CD4-positive, alpha-beta T cell treated with Interleukin-10 for 1 hour (primary cell): ENCODE measurements around the gene MLH3.

Source experiments
- DNase-seq: peaks from one replicate; pipeline ENCODE4 v3.0.0-alpha.2; 2020

MLH3 gene

GRCh38 chr14:74981833-74982232, 69.4 kb downstream of the MLH3 start:
- no peak for DNase-seq

- no peak for DNase-seq
Measured at GRCh38 chr14:74981462-74981782, 69.8 kb downstream of the MLH3 start.

- DNase-seq: no peak
Measured at GRCh38 chr14:74980731-74981461, 70.4 kb downstream of the MLH3 start.

- DNase-seq: no peak
Measured at GRCh38 chr14:74980398-74980730, 70.9 kb downstream of the MLH3 start.

- DNase-seq: no peak
Measured at GRCh38 chr14:74979442-74980397, 71.5 kb downstream of the MLH3 start.

GRCh38 chr14:74979029-74979428, 72.2 kb downstream of the MLH3 start:
- DNase-seq: no peak

- no peak for DNase-seq
Measured at GRCh38 chr14:74978416-74978947, 72.8 kb downstream of the MLH3 start.

- no peak for DNase-seq
Measured at GRCh38 chr14:74977901-74978385, 73.3 kb downstream of the MLH3 start.

- no peak for DNase-seq
Measured at GRCh38 chr14:74977164-74977900, 73.9 kb downstream of the MLH3 start.

GRCh38 chr14:74976264-74977113, 74.8 kb downstream of the MLH3 start:
- DNase-seq: no peak

GRCh38 chr14:74975059-74975810, 76.0 kb downstream of the MLH3 start:
- no peak for DNase-seq

GRCh38 chr14:74974364-74975058, 76.8 kb downstream of the MLH3 start:
- no peak for DNase-seq

GRCh38 chr14:74973905-74974363, 77.3 kb downstream of the MLH3 start:
- no peak for DNase-seq

GRCh38 chr14:74973003-74973653, 78.1 kb downstream of the MLH3 start:
- no peak for DNase-seq

- no peak for DNase-seq
Measured at GRCh38 chr14:74968811-74969210, 82.5 kb downstream of the MLH3 start.

GRCh38 chr14:74965486-74966153, 85.6 kb downstream of the MLH3 start:
- DNase-seq: no peak

GRCh38 chr14:74964787-74965485, 86.3 kb downstream of the MLH3 start:
- DNase-seq: no peak
